Measurements from ENCODE around the gene SIGLEC9. TPM values are rescaled to one million over a fixed set of nuclear protein-coding genes. Genes with fewer than 3 reads are reported as not detected.

SIGLEC9 gene
- total RNA-seq (2013; cell fraction: nucleolus; rRNA removed) = not detected in 2 replicates
- total RNA-seq (2014; rRNA removed) (not detected in 2 replicates), total RNA-seq (2014; rRNA removed; fragmentation: Illumina TruSeq; extraction: Trizol) (not detected in 2 replicates), total RNA-seq (2021) (not detected in 2 replicates), polyA plus RNA-seq (2011; rRNA removed) (0.10 TPM in 2 replicates), polyA plus RNA-seq (2014; fragmentation: Illumina TruSeq; extraction: Trizol) (not detected in 2 replicates), polyA plus RNA-seq (2014; fragmentation: Nextera tagmentation; extraction: Ambion mirVana) (not detected), polyA plus RNA-seq (2014; rRNA removed) (not detected in 2 replicates), polyA plus RNA-seq (2016; fragmentation: Nextera tagmentation; extraction: Ambion mirVana) (not detected), polyA minus RNA-seq (2011; rRNA and poly(A)+ RNA removed) (0.21 TPM in 1 of 2 replicates, not detected in the other), Bru-seq, nascent RNA (percentile 7 among the genes with signal in this experiment), BruChase-seq, experiment 1, labeled RNA remaining after a 6-hour chase (not detected), BruChase-seq, experiment 2, labeled RNA remaining after a 2-hour chase (not detected)
- polyA plus RNA-seq (2011; ENCODE audit: low read depth) = not detected
- polyA plus RNA-seq (2011; cell fraction: cytosol; rRNA removed) = 0.03 and 0.05 TPM in 2 replicates
- polyA plus RNA-seq (2011; cell fraction: nucleus; rRNA removed) = 0.07 and 0.30 TPM in 2 replicates
- not detected in 2 replicates for polyA plus RNA-seq (2012)
- polyA minus RNA-seq (2011; cell fraction: cytosol; rRNA and poly(A)+ RNA removed) = not detected in 2 replicates
- polyA minus RNA-seq (2011; cell fraction: nucleus; rRNA and poly(A)+ RNA removed) = not detected in 2 replicates
- long read RNA-seq, experiment 1 = 0 reads
- long read RNA-seq, experiment 2 = 0 reads

GRCh38 chr19:51124729-51125128, at the start of gene SIGLEC9:
Gene SIGLEC9, plus strand, starts transcription at chr19:51124906. Its CDS starts 69 bp downstream, at chr19:51124975.
- Histone ChIP-seq H3K79me2 (ENCODE audit: control insufficient read depth, insufficient read depth, low read length) (no peaks in the 10 kb centered on the region), H4K20me1 (ENCODE audit: control insufficient read depth, insufficient read depth) (no peaks in the 10 kb centered on the region), H3K9ac (ENCODE audit: control insufficient read depth, insufficient read depth, low read length) (no peak within 1 kb of the TSS), H3K9me3 (replicated peaks; ENCODE audit: control insufficient read depth, insufficient read depth, low read length) (no peaks in the 10 kb centered on the region), H3K27me3 (replicated peaks in 1 of 2; ENCODE audit: control insufficient read depth in 2 of 2, insufficient read depth in 2 of 2, low read length in 1 of 2) (peaks cover 0 to 2% of the 10 kb centered on the region in 2 experiments; a peak in 2 of 4 replicates), H3K4me2 (ENCODE audit: control insufficient read depth, insufficient read depth) (no peak within 1 kb of the TSS), H3K27ac (ENCODE audit: control insufficient read depth, insufficient read depth) (no peak within 1 kb of the TSS), H2AFZ (ENCODE audit: control insufficient read depth, low read depth, low read length) (no peak within 1 kb of the TSS), H3K36me3 (ENCODE audit: control insufficient read depth in 2 of 2, insufficient read depth in 2 of 2, low read length in 1 of 2) (no peaks in the 10 kb centered on the region), H3K4me3 (no peak within 1 kb of the TSS), H3K4me1 (ENCODE audit: control insufficient read depth, insufficient read depth, low read length) (peaks cover 5% of the 10 kb centered on the region; the same call in 1 of the 2 replicates)
- ChIA-PET SMC1A (ENCODE audit: uncharacterized antibody, unreplicated experiment) (no interaction called here), POLR2A (no interaction called here), CTCF (no interaction called here), RAD21 (ENCODE audit: unreplicated experiment) (no interaction called here)
- FAIRE-seq (no peak), DNase-seq (ENCODE audit: low read depth, low spot score) (no peak), ATAC-seq (no peak)
- BruUV-seq (replicated peaks) = no TSS peak
- intact Hi-C loops (cut with micrococcal nuclease; ENCODE audit: unreplicated experiment) (no loop called here), in situ Hi-C loops (cut with MboI) (no loop called here)
- WGBS (ENCODE audit: insufficient coverage, insufficient replicate concordance, low lambda C conversion rate, missing lambda C conversion rate) = 31% methylated on average over 14 of the region's 14 CpGs
- TF ChIP-seq RELA (IDR thresholded peaks at IDR 0.05; ENCODE audit: borderline replicate concordance, partially characterized antibody) = no peak
- no peak for TF ChIP-seq HDGF (IDR thresholded peaks at IDR 0.05)
- no peak for TF ChIP-seq GATAD2B (conservative IDR thresholded peaks at IDR 0.05; ENCODE audit: low read depth)
- TF ChIP-seq ELK1 (IDR thresholded peaks at IDR 0.05; ENCODE audit: low read depth, low read length) = no peak
- TF ChIP-seq ZZZ3 (IDR thresholded peaks at IDR 0.05; ENCODE audit: control insufficient read depth, insufficient read length, low read depth) = no peak
- no peak for TF ChIP-seq DPF2 (IDR thresholded peaks at IDR 0.05)
